Skeletal muscle satellite cell (primary cell): ENCODE measurements around the gene ERICH4.
"Not testable (repeated sequence)": the region's sequence is repeated elsewhere in the genome, so short reads cannot be mapped to it uniquely, and the experiment has no call there.

Experiments
- H3K27me3 ChIP-seq: 2 replicates; pipeline ENCODE4 v1.7.0; 2013; ENCODE audit warnings: low read length; ENCODE audit not compliant: control insufficient read depth, insufficient read depth
- H3K36me3 ChIP-seq: 2 replicates; pipeline ENCODE4 v1.7.0; 2013; ENCODE audit warnings: mild to moderate bottlenecking, control low read depth, low read length; ENCODE audit not compliant: insufficient read depth
- H3K4me1 ChIP-seq: 2 replicates; pipeline ENCODE4 v1.7.0; 2013; ENCODE audit warnings: low read length; ENCODE audit not compliant: control insufficient read depth, insufficient read depth
- H3K4me2 ChIP-seq: 2 replicates; pipeline ENCODE4 v1.7.0; 2013; ENCODE audit warnings: mild to moderate bottlenecking, low read length
- H3K4me3 ChIP-seq: 2 replicates; pipeline ENCODE4 v1.7.0; 2013; ENCODE audit warnings: low read length
- H3K9ac ChIP-seq: 2 replicates; pipeline ENCODE4 v1.7.0; 2013; ENCODE audit warnings: mild to moderate bottlenecking, low read depth, low read length, moderate library complexity
- H3K9me3 ChIP-seq: replicated peaks from 2 replicates; pipeline ENCODE4 v1.7.0; 2013; ENCODE audit warnings: mild to moderate bottlenecking, control low read depth, low read length

Gene ERICH4

DNA sequence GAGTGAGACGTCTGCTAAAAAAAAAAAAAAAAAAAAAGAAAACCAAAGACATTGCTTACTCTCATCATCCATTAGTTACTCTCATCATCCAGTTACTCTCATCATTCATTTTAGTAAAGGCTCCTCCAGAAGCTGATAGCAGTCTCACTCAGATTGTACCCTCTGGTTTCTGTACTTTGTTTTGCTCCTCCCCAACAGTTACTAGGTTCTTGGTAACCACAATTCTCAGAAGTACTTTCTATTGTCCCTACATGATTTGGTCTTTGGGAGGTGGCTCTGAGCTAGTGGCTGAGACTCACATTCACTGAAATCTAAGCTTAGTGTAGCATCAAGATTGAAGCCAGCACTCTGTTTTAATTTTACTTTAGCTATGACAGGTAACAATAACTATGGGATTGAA is 14.3 kb downstream of the ERICH4 start:
- H3K4me2 ChIP-seq, result no peak overlapping the region
- no peaks in the 10 kb centered on the region for H3K4me1 ChIP-seq
- H3K27me3 ChIP-seq, result peaks cover 27% of the 10 kb centered on the region
- H3K36me3 ChIP-seq, result no peaks in the 10 kb centered on the region
- H3K9me3 ChIP-seq, result no peaks in the 10 kb centered on the region
- no peak overlapping the region for H3K9ac ChIP-seq
- H3K4me3 ChIP-seq, result no peak overlapping the region

DNA sequence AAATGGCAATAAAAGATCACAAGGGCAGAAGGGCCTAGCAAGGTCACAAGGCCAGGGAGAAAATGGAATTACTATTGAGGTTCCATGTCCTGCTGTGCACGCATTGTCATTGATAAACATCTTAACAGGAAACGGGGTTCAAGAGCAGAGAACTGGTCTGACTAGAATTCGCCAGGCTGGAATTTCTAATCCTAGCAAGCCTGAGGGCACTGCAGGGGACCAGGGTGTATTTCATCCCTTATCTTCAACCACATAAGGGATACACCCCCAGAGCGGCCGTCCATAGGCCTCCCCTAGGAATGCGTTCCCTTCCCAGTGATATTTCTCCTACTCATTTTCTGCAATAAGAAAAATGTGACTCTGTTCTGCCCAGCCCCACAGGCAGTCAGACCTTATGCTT is 19.5 kb downstream of the ERICH4 start:
- Histone ChIP-seq H3K9ac (no peak overlapping the region), H3K4me3 (no peak overlapping the region), H3K27me3 (peaks cover 38% of the 10 kb centered on the region), H3K4me1 (no peaks in the 10 kb centered on the region), H3K36me3 (no peaks in the 10 kb centered on the region), H3K9me3 (no peaks in the 10 kb centered on the region), H3K4me2 (no peak overlapping the region)

DNA sequence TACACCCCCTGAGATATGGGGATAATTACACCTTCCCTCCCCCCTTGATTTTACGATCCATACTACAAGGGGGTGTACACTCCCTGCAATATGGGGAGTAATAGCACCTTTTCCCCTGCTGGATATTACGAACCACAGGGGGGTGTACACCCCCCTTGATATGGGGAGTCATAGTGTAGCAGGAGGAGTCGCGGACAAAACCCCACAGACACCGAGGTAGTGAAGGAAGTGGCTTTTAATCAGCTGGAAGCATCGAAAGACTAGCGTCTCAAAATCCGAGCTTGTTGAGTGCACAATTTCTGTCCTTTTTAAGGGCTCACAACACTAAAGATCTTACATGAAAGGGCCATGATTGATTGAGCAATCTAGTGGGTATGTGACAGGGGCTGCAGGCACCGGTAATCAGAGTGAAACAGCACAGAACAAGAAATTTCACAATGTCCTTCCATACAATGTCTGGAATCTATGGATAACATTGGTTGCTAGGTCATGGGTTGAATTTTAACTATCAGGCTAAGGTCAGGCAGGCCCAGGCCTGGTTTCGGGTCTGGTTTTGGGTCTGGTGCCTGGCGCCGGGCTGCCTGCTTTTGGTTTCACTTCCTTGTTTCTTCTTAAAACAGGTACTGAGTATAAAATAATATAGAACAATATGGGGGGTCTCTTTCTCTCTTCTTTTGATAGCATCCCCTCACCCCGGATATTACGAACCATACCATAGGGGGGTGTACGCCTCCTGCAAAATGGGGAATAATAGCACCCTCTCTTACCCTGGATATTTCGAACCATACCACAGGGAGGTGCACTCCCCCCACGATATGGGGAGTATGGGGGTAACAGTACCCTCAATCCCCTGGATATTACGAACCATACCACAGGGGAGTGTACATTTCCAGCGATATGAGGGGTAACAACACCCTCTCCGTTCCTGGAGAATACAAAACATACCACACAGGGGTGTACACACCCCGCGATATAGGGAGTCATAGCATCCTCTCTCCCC is 20.6 kb downstream of the ERICH4 start:
- not testable (repeated sequence) for H3K9ac ChIP-seq

DNA sequence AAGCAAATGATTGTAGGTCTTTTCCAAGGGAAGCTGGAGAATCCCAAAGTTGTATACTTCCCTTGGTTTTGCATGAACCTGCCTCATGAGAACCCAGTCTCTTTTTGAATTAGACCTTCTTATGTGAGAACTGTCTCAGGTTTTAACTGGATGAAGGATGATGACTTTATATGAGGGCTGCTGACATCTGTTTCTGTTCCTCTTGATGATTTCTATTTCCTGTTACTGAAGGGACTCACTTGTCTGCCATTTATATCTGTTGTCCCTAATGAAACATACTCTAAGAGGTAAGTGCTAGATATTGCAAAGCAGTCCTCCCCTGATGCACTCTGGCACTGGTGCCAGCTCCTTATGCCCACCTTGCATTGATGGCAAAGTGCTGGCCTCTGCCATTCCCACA is 33.6 kb downstream of the ERICH4 start:
- Histone ChIP-seq H3K4me3 (no peak overlapping the region), H3K36me3 (no peaks in the 10 kb centered on the region), H3K9me3 (no peaks in the 10 kb centered on the region), H3K4me2 (no peak overlapping the region), H3K27me3 (peaks cover 8% of the 10 kb centered on the region), H3K9ac (no peak overlapping the region), H3K4me1 (no peaks in the 10 kb centered on the region)

More for the DNA sequence above, 20.6 kb downstream of the ERICH4 start:
- H3K9me3 ChIP-seq, H3K4me2 ChIP-seq, H3K36me3 ChIP-seq, H3K4me3 ChIP-seq, H3K4me1 ChIP-seq: not testable (repeated sequence)
- peaks cover 29% of the 10 kb centered on the region for H3K27me3 ChIP-seq

DNA sequence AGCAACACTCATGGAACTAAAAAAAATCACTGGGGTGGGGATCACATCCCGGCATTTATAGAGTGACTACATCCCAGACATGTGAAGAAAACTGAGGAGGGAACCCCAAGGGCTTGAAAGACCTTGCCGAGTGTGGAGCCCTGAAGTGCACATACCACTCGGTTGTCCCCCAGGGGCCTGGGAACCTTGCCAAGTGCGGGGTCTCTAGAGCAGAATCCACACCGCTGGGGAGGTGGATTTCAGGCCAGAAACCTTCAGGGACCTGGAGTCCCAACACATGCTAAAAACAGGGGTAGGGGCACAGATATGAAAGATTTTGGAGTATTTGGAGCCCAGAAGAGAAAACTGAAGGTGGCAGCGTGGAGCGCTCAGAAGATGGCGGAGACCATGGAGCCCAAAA is 35.2 kb downstream of the ERICH4 start:
- H3K36me3 ChIP-seq, result no peaks in the 10 kb centered on the region
- H3K9ac ChIP-seq, result no peak overlapping the region
- H3K4me1 ChIP-seq, result no peaks in the 10 kb centered on the region
- H3K4me2 ChIP-seq, result no peak overlapping the region
- peaks cover 8% of the 10 kb centered on the region for H3K27me3 ChIP-seq
- no peaks in the 10 kb centered on the region for H3K9me3 ChIP-seq
- no peak overlapping the region for H3K4me3 ChIP-seq

DNA sequence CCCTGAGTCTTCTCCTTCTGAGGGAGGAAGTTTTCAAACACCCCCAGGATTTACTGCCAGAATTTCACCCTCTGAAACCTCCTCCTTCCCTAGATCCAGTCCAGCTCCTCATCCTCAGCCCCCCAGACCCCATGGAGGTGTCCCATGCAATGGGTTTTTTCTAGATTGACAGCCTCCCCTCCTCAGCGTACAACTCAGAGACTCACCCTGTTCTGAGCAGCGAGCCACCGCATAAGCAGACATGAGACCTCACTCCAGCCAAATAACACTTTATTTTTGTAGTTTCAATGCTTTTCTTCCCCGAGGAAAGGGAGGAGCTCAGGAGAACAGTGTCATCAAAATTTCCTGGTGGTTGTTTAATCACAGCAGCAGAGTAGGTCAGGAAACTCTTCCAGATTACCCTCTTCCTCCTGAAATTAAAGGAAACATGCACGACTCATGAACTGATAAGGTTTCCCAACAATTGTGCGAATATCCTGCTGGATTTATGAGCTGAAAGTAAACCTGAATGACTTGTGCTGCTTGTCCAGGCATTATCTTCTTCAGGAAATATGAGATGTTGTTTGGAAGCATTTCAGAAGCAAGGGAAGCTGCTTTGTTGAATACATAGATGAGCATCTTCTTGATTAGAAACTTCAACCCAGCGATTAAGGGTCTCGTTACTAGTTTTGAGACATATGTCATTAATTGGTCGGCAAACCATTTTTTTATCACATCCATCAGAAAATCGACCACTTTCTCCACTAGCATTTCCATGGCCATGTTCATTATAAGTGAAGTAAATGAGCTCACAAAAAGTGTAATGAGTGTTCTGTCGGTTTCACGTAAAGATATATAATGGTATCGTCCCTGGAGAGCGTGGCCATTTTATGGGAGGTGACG is 36.2 kb downstream of the ERICH4 start:
- Histone ChIP-seq H3K9me3 (no peaks in the 10 kb centered on the region), H3K9ac (no peak overlapping the region), H3K4me1 (no peaks in the 10 kb centered on the region), H3K36me3 (no peaks in the 10 kb centered on the region), H3K27me3 (peaks cover 4% of the 10 kb centered on the region), H3K4me2 (no peak overlapping the region), H3K4me3 (no peak overlapping the region)

- Histone ChIP-seq H3K4me1 (no peaks in the 10 kb centered on the region), H3K9me3 (no peaks in the 10 kb centered on the region), H3K36me3 (no peaks in the 10 kb centered on the region), H3K27me3 (peaks cover 4% of the 10 kb centered on the region), H3K9ac (no peak overlapping the region), H3K4me2 (no peak overlapping the region), H3K4me3 (no peak overlapping the region)
Observed at GRCh38 chr19:41479757-41480191, 36.8 kb downstream of the ERICH4 start.

DNA sequence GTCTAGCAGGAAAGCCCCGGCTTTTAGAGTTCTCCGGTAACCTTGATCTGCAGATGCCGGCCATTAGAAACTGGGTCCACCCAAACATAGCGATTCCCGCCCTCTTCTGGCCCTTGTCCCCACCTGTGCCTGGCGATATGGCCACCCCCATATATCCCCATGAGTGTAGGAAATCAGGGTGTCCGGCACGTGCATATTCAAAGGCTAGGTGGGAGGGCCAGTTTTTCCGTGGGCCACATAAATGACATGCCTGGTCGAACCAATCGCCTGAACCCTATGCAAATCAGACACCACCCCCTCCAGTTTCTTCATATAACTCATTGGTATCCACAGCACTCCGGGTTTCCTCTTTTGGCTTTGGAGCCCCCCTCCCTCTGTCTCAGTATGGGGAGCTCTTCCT is 37.4 kb downstream of the ERICH4 start:
- Histone ChIP-seq H3K4me3 (no peak overlapping the region), H3K4me2 (no peak overlapping the region), H3K27me3 (peaks cover 4% of the 10 kb centered on the region), H3K36me3 (no peaks in the 10 kb centered on the region), H3K9ac (no peak overlapping the region), H3K4me1 (no peaks in the 10 kb centered on the region), H3K9me3 (no peaks in the 10 kb centered on the region)

- H3K36me3 ChIP-seq, result no peaks in the 10 kb centered on the region
- no peak overlapping the region for H3K9ac ChIP-seq
- no peaks in the 10 kb centered on the region for H3K27me3 ChIP-seq
- H3K4me3 ChIP-seq, result no peak overlapping the region
- H3K4me2 ChIP-seq, result no peak overlapping the region
- no peaks in the 10 kb centered on the region for H3K9me3 ChIP-seq
- H3K4me1 ChIP-seq, result no peaks in the 10 kb centered on the region
Observed at GRCh38 chr19:41484822-41485221, 41.9 kb downstream of the ERICH4 start.

GRCh38 chr19:41486953-41487352 is 44.0 kb downstream of the ERICH4 start:
- not testable (repeated sequence) for H3K4me1 ChIP-seq, H3K36me3 ChIP-seq, H3K27me3 ChIP-seq, H3K4me3 ChIP-seq, H3K4me2 ChIP-seq, H3K9me3 ChIP-seq, H3K9ac ChIP-seq

GRCh38 chr19:41492843-41493242 is 49.9 kb downstream of the ERICH4 start:
- no peaks in the 10 kb centered on the region for H3K36me3 ChIP-seq
- H3K9ac ChIP-seq, result no peak overlapping the region
- H3K27me3 ChIP-seq, result no peaks in the 10 kb centered on the region
- H3K9me3 ChIP-seq, result no peaks in the 10 kb centered on the region
- H3K4me3 ChIP-seq, result no peak overlapping the region
- no peak overlapping the region for H3K4me2 ChIP-seq
- H3K4me1 ChIP-seq, result no peaks in the 10 kb centered on the region
